ENCODE results near the gene POLD1.
A peak's percentile ranks its signal among the peaks of the same experiment; 100 is the strongest.

POLD1 gene

DNA sequence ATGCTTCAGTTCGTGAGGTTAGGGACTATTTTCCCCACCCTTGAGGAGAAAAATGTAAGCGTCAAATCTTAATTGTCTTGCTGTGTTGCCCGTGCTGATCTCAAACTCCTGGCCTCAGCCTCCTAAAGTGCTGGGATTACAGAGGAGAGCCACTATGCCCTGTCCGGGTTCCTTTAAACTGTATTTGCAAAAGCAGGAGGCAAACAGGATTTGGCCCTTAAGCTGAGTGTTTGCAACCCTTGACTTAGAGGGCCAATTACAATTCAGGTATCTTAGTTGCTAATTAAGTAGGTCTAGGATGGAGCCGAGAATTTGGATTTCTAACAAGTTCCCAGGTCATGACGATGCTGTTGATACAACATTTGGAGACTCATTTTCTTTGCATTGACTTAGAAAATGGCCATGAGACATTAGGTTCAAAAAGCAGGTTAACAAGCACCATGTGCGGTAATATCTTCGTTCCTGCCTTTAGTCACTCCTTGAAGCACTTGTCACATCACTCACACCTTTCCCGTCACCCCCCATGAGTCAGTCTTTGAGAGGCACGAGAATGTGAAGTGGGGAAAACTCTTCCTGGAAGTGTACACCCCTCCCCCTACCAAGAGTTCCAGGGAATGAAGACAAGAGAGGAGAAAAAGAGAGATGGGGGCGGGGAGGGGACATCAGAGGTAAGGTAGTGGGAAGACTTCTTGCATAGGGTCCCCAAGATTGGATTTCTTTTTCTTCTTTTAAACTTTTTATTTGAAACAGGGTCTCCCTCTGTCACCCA, 21.3 kb upstream of the POLD1 start:
- DNase-seq: no peak

DNA sequence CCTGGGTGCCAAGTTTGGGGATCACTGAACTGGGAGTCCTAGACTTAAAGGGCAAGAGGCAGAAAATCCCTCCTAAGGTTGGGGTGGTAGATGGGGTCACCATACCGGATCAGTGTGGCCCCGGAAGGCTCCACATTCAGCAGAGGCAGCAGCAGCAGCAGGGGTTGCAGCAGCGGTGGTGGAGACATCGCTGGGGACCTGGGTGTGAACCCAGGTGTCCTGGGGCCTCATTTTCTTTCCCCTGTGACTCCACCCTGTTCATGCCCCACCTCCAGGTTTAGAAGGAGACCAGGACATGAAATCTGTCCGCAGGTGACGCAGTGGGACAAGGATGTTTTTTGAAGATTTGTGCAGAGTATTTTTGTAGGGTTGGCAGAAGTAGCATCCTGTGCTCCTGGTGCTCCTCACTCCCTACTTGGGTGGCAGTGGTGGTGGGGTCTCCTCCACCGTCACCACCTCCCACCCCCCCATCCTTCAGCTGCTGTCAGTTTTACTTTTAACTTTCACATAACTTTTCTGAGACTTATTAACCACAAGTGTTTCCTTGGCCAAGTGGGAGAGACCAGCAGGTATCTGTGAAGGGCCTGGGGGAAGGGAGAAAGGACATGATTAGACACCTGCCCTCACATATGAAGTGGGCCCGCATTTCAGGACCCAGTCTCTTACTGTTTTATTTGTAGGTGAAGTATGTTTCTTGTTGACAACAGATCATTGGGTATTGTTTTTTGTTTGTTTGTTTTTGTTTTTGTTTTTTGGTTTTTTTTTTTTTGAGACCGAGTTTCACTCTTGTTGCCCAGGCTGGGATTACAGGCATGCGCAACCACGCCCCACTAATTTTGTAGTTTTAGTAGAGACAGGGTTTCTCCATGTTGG, 18.5 kb upstream of the POLD1 start, which contains the start of gene NAPSA:
Gene NAPSA, minus strand, starts transcription at position 206 of the 873 bp plus-strand sequence. Its CDS starts 18 bp downstream, at position 188.
- DNase-seq: peak; percentile 27

DNA sequence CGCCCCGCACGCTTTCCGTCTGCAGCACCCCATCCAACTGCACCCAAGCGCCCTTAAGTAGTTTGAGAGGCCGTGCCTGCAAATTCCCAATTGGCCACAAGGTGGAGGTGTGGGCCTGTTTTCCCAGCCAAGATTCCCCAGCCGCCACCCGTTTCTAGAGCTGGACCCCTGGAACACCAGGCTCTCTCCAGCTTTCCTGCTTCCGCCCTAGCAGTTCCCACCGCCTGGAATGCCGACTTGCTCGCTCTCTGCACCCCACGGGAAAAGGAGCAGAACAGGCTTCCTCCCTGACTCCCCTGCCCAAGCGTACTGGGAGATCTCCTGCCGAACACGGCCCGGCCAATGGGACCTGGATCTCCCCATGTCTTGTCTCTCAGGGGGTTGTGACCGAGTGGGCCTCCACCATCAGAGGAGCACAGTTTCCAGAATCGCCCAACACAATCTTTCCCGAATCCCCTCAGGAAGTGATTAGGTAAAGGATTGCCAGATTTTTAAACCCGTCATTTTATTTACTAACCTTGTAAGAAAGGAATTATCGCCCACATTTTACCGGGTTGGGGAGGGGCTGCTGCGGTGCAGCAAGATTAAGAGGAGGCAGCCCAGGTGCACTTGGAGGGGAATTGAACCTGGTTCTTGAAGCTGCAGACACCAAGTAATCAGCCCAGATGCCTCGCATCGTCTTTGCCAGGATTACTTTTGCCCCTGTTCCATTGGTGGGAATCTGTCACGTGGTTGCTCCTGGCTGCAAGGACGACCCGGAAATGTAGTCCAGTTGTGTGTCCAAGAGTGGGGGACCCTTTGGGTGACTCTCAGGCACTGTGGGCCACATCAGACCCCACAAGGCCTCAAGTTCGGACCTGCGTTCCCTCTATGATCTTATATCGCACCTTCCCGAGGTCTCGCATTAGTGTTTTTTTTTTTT, 15.2 kb upstream of the POLD1 start:
- DNase-seq: peak; percentile 87

DNA sequence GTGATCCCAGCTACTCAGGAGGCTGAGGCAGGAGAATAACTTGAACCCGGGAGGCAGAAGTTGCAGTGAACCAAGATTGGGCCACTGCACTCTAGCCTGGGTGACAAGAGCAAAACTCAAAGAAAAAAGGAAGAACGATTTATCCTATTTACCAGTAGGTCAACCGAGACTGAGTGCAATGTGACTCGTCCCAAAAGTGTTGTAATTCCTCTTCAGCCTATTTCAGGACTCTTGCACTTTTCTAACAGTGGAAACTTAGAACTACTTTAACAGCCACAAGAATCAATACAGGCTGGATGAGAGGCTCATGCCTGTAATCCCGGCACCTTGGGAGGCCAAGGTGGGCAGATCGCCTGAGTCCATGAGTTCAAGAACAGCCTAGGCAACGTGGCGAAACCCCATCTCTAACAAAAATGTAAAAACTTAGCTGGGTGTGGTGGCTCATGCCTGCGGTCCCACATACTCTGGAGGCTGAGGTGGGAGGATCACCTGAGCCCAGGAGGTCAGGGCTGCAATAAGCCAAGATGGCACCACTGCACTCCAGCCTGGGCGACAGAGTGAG, 12.2 kb upstream of the POLD1 start:
- no peak for DNase-seq

DNA sequence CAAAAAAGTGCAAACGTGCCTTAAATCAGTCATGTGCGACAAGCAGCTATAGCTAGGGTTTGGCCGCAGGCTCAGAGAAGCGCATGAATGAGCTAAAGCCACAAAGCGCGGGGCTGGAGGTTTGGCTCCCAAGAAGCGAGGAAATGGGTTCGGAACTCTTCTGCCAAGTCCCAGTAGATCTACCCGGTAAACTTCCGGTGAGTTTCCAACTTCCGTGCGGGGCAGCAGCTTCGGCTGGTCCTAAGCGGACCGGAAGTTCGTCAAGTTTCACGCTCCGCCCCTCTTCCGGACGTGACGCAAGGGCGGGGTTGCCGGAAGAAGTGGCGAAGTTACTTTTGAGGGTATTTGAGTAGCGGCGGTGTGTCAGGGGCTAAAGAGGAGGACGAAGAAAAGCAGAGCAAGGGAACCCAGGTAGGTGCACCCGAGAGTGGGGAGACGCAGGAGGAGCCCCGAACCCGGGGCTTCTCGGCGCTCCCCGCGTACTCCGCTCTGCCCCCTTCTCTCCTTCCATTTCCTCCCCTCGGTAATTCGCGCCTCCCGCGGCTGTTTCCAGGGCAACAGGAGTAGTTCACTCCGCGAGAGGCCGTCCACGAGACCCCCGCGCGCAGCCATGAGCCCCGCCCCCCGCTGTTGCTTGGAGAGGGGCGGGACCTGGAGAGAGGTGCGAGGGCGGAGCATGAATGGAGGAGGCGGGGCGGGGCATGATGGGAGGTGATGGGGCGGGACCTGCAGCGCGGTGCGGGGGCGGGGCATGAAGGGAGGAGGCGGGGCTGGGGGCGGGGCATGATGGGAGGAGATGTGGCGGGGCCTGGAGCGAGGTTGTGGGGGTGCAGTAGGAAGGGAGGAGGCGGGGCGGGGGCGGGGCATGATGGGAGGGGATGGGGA, 7.7 kb upstream of the POLD1 start, which contains the start of gene NR1H2:
Gene NR1H2, plus strand, starts transcription at position 292 of the 885 bp plus-strand sequence. CDS start 1,149 bp downstream, outside the sequence.
- peak; percentile 83 for DNase-seq

DNA sequence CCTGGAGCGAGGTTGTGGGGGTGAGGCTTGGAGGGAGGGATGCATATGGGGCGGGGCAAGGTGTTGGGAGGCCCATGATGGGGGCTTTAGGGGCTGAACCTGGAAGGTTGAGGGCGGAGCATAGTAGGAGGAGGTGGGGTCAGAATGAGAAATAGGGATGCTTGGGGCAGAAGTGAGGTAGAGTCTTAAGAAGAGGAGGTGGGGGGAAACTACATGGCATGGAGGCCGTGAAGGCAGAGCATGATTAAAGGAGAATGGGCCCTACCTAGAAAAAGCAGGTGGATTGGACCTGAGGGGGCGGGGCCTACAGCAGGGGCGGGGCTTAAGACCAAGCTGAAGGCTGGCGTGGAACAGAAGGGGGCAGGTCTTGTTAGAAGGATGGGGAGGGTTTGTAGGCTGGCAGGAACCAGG, 7.1 kb upstream of the POLD1 start:
- no peak for DNase-seq

DNA sequence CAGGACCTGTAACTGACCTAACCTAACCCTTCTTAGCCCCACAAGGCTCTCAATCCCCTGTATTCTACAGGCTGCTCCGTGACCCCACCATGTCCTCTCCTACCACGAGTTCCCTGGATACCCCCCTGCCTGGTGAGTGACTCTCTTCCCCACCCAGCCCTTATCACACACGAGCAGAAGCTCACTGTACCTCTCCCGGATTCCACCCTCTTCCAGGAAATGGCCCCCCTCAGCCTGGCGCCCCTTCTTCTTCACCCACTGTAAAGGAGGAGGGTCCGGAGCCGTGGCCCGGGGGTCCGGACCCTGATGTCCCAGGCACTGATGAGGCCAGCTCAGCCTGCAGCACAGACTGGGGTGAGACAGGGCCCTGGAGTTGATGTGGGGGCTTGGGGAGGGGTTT, 6.6 kb upstream of the POLD1 start:
- no peak for DNase-seq

DNA sequence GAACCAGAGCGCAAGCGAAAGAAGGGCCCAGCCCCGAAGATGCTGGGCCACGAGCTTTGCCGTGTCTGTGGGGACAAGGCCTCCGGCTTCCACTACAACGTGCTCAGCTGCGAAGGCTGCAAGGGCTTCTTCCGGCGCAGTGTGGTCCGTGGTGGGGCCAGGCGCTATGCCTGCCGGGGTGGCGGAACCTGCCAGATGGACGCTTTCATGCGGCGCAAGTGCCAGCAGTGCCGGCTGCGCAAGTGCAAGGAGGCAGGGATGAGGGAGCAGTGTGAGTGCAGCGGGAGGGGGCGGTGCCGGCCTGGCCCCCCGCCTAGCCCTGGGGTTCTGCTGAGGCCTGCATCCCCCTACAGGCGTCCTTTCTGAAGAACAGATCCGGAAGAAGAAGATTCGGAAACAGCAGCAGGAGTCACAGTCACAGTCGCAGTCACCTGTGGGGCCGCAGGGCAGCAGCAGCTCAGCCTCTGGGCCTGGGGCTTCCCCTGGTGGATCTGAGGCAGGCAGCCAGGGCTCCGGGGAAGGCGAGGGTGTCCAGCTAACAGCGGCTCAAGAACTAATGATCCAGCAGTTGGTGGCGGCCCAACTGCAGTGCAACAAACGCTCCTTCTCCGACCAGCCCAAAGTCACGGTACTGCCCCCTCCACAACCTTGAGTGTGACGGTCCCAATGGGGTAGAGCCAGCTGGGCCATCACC, 5.8 kb upstream of the POLD1 start:
- no peak for DNase-seq

DNA sequence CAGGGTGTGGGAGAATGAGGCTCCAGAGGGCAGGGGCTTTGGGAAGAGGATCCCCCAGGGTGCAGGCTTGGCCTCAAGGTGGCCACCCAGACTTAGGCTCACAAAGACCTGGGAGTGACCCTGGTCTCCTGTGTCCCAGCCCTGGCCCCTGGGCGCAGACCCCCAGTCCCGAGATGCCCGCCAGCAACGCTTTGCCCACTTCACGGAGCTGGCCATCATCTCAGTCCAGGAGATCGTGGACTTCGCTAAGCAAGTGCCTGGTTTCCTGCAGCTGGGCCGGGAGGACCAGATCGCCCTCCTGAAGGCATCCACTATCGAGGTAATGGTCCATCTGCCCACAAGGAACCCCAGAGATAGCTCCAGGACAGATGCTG, 5.3 kb upstream of the POLD1 start:
- DNase-seq: no peak

DNA sequence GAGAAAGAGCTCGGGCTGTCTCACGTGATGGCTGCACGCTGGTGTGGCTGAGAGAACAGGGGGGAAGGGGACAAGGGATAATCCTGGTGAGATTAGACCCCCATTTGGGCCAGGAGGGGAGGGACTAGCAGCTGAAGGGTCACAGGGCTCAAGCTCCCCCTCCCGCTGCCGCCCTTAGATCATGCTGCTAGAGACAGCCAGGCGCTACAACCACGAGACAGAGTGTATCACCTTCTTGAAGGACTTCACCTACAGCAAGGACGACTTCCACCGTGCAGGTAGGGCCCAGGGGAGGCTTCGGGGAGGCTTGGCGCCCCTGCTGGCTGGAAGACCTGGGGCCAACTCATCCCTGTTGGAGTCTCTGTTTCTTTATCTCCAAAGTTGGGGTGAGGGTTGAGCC, 4.5 kb upstream of the POLD1 start:
- no peak for DNase-seq

DNA sequence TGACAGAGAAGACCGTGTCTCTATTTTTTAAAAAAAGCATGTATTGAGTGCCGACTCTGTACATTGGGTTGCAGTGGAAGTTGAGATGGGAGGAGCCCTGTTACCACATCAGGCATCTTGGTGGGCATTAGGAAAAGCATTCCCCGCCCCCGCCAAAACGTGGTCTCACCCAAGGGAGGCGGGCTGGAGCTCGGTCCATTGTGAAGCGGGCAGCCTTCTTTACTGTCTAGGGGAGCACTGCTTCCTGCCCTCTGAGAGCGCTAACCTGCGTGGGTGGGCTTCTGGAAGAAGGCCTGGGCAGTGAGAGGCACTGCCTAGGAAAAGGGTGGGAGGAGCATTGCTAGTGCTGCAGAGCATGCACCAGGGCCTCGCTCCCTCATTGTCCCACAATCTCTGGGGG, 4.0 kb upstream of the POLD1 start:
- DNase-seq: no peak

DNA sequence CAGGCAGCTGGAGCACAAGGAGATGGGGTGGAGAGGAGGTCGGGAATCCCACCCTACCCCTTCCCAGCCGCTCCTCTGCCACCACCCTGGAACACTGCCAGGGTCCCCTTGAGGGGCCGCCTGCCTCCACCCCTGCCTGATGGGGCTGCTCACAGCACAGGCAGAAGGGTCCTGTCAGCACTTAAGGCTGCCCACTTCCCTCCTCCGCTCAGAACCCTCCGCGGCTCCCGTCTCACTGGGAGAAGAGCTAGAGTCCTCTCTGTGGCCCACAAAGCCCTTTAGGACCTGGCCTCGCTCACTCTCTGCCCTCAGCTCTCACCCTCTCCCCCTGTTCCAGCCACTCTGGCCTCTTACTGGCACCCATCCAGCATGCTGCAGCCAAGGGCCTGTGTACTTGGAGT, 3.4 kb upstream of the POLD1 start:
- no peak for DNase-seq

DNA sequence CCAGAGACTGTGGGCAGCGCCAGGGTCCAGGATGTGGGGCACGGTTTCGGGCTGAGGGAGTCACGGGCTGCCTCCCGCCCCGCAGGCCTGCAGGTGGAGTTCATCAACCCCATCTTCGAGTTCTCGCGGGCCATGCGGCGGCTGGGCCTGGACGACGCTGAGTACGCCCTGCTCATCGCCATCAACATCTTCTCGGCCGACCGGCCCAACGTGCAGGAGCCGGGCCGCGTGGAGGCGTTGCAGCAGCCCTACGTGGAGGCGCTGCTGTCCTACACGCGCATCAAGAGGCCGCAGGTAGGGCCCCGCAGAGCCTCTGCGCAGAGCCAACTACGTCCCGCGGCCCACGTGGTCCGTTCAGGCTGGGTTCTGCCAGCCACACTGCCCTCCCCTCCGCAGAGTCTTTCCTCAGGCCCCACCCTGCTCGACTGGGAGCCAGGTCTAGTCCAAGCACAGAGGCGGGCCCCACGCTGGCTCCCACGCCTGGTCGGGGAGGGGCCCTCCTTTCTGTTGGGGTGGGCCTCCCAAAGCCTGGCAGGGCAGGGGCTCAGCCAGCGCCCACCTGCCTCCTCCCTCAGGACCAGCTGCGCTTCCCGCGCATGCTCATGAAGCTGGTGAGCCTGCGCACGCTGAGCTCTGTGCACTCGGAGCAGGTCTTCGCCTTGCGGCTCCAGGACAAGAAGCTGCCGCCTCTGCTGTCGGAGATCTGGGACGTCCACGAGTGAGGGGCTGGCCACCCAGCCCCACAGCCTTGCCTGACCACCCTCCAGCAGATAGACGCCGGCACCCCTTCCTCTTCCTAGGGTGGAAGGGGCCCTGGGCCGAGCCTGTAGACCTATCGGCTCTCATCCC, 2.0 kb upstream of the POLD1 start:
- no peak for DNase-seq

DNA sequence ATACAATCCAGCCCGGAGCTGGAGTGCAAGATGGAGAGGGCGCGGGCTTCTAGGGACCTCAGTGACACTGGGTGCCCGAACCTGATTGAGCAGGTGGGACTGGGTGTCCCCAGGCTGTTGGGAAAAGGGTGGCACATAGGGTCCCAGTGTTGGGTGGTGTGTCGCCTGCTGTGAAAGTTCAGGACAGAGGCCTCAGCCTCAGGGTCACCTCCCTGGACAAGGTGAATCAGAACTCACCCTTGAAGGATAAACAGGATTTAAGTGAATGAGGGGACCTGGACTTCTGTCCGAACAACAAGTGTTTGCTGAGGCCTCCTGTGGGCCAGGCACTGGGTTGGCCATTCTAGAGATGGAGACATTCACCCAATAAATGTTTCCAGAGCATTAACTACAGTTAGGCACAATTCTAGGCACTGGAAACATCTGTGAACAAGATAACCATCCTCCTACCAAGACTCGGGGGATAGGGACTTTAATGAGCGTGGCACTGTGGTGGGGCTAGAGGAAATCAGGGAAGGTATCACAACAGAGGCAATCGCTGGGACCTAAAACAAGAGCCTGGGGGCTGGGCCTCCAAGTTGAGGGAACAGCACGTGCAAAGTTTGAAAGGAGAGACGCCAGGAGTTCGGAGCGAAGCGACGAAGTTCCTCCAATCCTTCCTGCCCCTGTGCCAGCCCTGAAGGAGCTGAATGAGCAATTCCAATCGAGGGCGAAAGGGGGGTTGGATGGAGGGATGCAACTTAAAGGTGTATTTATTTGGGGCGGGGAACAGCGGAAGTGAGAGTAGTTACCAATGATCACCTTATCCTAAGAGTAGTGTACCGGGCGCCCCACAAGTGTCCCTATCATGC, 921 bp upstream of the POLD1 start:
- DNase-seq: no peak

DNA sequence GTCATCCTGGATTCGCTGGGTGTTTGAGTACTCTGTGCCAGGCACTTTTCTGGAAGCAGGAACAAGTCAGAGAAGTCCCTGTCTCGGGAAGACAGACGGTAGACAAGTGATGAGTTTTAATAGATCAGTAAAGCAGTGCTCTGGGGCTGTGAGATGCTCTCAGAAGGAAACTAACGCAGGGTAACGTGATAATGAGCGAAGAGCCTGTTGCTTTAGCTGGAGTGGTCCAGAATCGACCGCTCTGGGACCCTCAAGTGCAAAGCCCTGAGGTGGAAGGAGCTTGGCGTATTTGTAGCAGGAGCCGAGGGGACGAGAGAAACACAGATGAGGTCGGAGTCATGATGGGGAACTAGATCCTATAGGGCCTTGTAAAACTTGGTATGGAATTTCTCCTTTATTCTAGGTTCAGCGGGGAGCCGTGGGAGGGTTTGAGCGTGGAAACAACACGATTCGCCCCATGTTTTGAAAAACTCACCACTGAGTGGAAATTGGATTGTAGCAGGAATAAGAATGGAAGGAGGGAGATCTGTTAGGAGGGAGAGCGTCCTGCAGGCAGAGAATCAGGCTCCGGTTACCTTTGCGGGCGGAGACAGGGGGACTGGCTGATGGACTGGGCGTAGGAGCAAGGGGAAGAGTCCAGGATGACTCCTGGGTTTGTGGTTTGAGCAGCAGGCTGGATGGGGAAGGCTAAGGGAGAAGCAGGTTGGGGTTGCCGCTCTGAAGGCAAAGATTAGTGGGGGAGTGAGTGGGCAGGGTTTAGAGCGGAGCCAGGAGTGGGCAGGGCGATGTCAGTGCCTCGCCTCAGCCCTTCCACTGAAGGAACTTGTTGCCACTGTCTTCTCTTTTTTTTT, 763 bp downstream of the POLD1 start:
- peak; percentile 49 for DNase-seq

DNA sequence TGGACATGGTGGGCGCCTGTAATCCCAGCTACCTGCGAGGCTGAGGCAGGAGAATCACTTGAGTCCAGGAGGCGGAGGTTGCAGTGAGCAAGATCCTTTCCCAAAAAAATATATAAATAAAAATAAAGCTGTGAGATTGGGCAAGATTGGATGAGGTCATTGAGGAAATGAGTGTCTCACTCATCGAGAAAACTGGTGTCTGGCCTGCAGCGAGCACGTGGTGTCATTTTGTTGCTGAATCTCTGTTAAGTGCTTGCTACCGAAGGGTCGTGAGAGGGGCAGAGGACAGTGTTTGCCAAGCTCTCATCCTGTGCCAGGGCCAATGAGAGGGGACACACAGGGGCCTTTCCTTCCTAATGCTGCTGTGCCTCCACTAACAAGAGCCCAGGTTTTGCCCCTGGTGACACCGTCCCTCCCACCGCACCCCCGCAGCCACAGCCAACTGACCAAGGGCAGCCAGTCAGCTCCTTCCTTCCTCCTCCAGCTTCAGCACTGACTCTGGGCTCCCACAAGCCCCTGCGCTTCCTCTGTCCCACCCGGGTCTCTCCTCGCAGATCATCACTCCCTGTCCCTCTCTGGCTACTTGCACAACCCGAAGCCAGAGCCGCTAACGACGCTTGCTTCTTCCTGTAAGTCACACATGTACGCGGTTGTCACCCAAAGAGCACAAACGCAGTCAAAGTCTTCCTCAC, 3.2 kb downstream of the POLD1 start:
- DNase-seq: no peak

DNA sequence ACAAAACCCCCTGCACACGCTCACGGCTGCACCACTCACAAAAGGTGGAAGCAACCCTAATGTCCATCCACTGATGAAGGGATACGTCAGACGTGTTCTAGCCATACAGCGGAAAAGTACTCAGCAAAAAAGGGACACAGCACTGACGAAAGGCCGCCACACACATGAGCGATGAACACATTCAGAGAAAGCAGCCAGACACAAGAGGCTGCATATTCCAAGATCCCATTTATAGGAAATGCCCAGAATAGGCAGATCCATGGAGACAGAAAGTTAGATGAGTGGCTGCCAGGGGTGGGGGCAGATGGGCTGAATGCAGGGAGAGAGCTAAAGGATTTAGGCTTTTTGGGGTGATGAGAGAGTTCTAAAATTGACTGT, 3.7 kb downstream of the POLD1 start:
- no peak for DNase-seq

Data from right kidney (tissue), 1 donor.